KMS-11 (cell line): ENCODE results near the gene EIF4H.

Source experiments
- H2AFZ ChIP-seq: fragments of 200-600 bp; sonication (generic); 2 replicates; pipeline ENCODE4 v1.6.1; 2016; ENCODE audit warnings: antibody characterized with exemption, mixed run types, low read depth
- H3K27ac ChIP-seq: fragments of 200-600 bp; sonication (generic); 2 replicates; pipeline ENCODE4 v1.6.1; 2016; ENCODE audit warnings: mild to moderate bottlenecking, mixed run types
- H3K27me3 ChIP-seq: fragments of 200-600 bp; sonication (generic); 2 replicates; pipeline ENCODE4 v1.6.1; 2017; ENCODE audit warnings: mild to moderate bottlenecking, low read depth, mixed run types, moderate library complexity; ENCODE audit not compliant: insufficient read depth
- H3K36me3 ChIP-seq: fragments of 200-600 bp; sonication (generic); 2 replicates; pipeline ENCODE4 v1.6.1; 2017; ENCODE audit warnings: mild to moderate bottlenecking, mixed run types; ENCODE audit not compliant: insufficient read depth
- H3K4me1 ChIP-seq: fragments of 200-600 bp; sonication (generic); 2 replicates; pipeline ENCODE4 v1.6.1; 2016; ENCODE audit warnings: mild to moderate bottlenecking, low read depth, mixed run types; ENCODE audit not compliant: poor library complexity, severe bottlenecking
- H3K4me2 ChIP-seq: fragments of 200-600 bp; sonication (generic); 2 replicates; pipeline ENCODE4 v1.7.0; 2016; ENCODE audit warnings: mild to moderate bottlenecking, mixed run types
- H3K4me3 ChIP-seq: fragments of 200-600 bp; sonication (generic); IDR thresholded peaks from 2 replicates; pipeline ENCODE4 v1.6.1; 2017; ENCODE audit warnings: low read depth, low read length, mixed read lengths; ENCODE audit not compliant: insufficient read depth
- H3K79me2 ChIP-seq: fragments of 200-600 bp; sonication (generic); 2 replicates; pipeline ENCODE4 v1.6.1; 2016; ENCODE audit warnings: low read depth, mixed run types; ENCODE audit not compliant: insufficient read depth
- H3K9ac ChIP-seq: fragments of 200-600 bp; sonication (generic); 2 replicates; pipeline ENCODE4 v1.6.1; 2016; ENCODE audit warnings: mild to moderate bottlenecking, mixed run types
- H4K20me1 ChIP-seq: fragments of 200-600 bp; sonication (generic); 2 replicates; pipeline ENCODE4 v1.6.1; 2016; ENCODE audit warnings: mild to moderate bottlenecking, mixed run types; ENCODE audit not compliant: insufficient read depth
- TF ChIP-seq, protein P1 (sequence below): fragments of 200-600 bp; sonication (generic); conservative IDR thresholded peaks from 2 replicates; pipeline ENCODE4 v1.6.1; 2017; ENCODE audit warnings: low read depth, mild to moderate bottlenecking, antibody characterized with exemption, low read length, moderate library complexity, mixed read lengths

EIF4H gene

DNA sequence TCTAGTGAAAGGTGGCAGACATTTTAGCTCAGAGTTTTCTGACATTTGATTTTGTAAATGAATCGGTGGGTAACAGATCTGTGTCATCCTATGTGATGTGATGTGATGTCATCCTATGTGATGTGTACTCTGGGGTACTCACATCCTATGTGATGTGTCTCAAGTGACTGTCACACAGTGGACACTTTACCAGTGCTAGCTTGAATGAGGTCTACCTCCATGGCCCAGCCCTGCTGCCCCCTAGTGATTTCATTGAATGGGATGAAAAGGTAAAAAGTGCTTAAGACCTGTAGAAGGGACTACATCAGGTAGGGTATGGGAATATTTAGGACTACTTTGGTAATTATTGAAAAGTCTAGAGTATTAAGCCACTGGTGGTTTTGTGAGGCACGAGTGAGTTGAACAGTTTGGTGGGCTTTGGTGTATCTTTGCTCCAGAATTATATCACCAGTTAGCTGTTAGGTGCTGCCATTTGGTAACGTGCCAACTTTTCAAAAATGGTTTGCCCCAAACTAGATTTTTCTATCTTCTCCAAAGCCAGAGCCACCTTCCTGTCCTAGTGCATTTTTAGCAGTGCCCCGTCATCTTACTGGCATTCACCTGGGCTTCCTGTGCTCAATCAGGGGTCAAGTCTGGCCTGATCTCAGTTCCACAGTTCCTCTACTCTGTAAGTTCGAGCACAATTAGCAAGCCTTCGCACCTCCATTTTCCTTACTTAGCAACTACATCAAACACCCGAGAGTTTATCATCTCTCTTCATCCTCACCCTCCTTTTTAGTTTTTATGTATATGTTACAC, 9.7 kb downstream of the EIF4H start:
- Histone ChIP-seq H3K36me3 (peaks cover 7% of the 10 kb centered on the region; the same call in 1 of the 2 replicates), H3K79me2 (peaks cover 98% of the 10 kb centered on the region), H4K20me1 (peaks cover 95% of the 10 kb centered on the region), H3K4me1 (peaks cover 10% of the 10 kb centered on the region), H3K27me3 (no peaks in the 10 kb centered on the region), H3K9ac (no peak overlapping the region), H3K4me2 (no peak overlapping the region), H3K27ac (no peak overlapping the region), H2AFZ (no peak overlapping the region), H3K4me3 (no peak overlapping the region)
- TF ChIP-seq, protein P1, sequence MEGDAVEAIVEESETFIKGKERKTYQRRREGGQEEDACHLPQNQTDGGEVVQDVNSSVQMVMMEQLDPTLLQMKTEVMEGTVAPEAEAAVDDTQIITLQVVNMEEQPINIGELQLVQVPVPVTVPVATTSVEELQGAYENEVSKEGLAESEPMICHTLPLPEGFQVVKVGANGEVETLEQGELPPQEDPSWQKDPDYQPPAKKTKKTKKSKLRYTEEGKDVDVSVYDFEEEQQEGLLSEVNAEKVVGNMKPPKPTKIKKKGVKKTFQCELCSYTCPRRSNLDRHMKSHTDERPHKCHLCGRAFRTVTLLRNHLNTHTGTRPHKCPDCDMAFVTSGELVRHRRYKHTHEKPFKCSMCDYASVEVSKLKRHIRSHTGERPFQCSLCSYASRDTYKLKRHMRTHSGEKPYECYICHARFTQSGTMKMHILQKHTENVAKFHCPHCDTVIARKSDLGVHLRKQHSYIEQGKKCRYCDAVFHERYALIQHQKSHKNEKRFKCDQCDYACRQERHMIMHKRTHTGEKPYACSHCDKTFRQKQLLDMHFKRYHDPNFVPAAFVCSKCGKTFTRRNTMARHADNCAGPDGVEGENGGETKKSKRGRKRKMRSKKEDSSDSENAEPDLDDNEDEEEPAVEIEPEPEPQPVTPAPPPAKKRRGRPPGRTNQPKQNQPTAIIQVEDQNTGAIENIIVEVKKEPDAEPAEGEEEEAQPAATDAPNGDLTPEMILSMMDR = peak; percentile 59; the same call in 1 of the 2 replicates

DNA sequence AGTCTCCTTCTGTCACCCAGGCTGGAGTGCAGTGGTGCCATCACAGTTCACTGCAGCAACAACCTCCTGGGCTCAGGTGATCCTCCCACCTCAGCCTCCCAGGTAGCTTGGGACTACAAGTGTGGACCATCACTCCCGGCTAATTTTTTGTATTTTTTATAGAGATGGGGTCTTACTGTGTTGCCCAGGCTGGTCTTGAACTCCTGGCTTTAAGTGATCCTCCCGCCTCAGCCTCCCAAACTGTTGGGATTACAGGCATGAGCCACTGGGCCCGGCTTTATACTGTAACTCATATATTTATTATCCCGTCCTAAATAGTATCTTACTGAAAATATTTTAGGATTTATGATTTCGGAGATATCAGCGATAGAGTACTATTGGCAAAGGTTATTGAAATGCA, 10.9 kb downstream of the EIF4H start:
- no peak overlapping the region for H3K4me3 ChIP-seq
- TF ChIP-seq, protein P1 = no peak
- no peaks in the 10 kb centered on the region for H3K27me3 ChIP-seq
- peaks cover 7% of the 10 kb centered on the region for H3K4me1 ChIP-seq
- H3K36me3 ChIP-seq = peaks cover 7% of the 10 kb centered on the region; the same call in 1 of the 2 replicates
- H3K79me2 ChIP-seq = peaks cover 92% of the 10 kb centered on the region
- no peak overlapping the region for H3K9ac ChIP-seq
- no peak overlapping the region for H3K4me2 ChIP-seq
- peaks cover 83% of the 10 kb centered on the region for H4K20me1 ChIP-seq
- H3K27ac ChIP-seq = no peak overlapping the region
- H2AFZ ChIP-seq = no peak overlapping the region

DNA sequence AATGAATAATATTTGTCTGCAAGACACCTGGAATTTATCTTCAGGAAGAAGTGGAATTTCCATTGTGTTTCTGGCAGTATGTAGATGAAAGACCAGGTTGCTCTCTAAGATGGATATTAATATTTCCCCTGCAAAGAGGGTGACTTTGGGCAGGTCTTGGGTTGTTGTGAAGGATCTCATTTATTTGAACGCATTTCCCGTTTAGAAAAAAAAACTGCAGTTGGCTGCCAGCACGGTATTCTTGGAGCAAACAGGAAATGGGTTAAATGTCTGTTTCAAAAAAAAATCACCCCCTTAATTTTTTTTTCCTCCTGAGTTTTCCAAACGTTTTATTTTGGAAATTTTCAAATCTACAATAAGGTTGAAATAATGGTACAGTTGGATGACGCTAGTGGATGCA, 11.5 kb downstream of the EIF4H start:
- Histone ChIP-seq H3K4me2 (no peak overlapping the region), H3K4me1 (peaks cover 4% of the 10 kb centered on the region), H4K20me1 (peaks cover 77% of the 10 kb centered on the region), H3K27ac (no peak overlapping the region), H3K9ac (no peak overlapping the region), H3K27me3 (no peaks in the 10 kb centered on the region), H2AFZ (no peak overlapping the region), H3K36me3 (peaks cover 10% of the 10 kb centered on the region; the same call in 1 of the 2 replicates), H3K4me3 (no peak overlapping the region), H3K79me2 (peaks cover 88% of the 10 kb centered on the region)
- TF ChIP-seq, protein P1 = no peak

DNA sequence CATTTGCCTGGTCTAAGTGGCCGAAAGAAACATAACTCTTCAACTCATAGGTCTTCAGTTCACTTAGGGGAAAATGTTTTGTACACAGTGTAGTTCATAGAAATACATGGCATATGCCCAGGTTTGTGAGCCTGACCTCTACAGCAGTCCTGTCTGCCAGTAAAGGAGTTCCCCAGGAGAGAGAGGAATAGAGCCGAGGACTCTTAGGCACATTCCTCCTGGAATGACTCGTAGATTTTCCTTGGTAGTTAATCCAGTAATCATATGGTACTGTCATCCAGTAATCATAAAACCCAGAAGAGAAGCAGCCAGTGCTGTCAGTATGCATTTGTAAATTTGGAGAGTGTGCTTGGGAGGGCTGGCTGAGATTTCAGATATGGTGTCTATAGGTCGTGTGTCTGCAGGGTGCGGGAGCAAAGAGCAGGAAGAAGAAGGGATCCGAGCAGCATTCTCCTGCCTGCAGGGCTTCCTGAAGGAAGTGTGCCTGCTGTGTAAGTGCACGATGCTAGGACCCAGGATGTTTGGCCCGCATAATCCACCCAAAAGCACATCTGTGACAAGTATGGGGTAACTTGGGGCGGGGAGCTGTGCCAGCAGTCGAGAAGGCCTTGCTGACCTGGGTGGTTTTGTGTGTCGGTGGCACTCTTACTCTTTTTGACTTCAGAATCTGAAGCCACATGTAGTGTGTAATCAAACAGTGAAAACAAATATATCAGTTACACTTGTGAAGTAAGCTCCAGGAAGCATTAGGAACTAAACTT, 13.9 kb downstream of the EIF4H start:
- H3K36me3 ChIP-seq = peaks cover 27% of the 10 kb centered on the region; the same call in 1 of the 2 replicates
- H3K9ac ChIP-seq = no peak overlapping the region
- no peak overlapping the region for H3K27ac ChIP-seq
- H3K27me3 ChIP-seq = no peaks in the 10 kb centered on the region
- TF ChIP-seq, protein P1 = no peak
- no peaks in the 10 kb centered on the region for H3K4me1 ChIP-seq
- no peak overlapping the region for H3K4me3 ChIP-seq
- no peak overlapping the region for H2AFZ ChIP-seq
- H3K4me2 ChIP-seq = no peak overlapping the region
- H4K20me1 ChIP-seq = peaks cover 57% of the 10 kb centered on the region
- peaks cover 64% of the 10 kb centered on the region for H3K79me2 ChIP-seq
